Activated CD8-positive, alpha-beta memory T cell treated with anti-CD3 and anti-CD28 coated beads for 24 hours (primary cell): ENCODE data around the gene TM7SF3.

Experiments
- DNase-seq: peaks from one replicate; pipeline ENCODE4 v3.0.0-alpha.2; 2020

TM7SF3 gene

GRCh38 chr12:27014859-27015729, 910 bp upstream of the TM7SF3 start:
- DNase-seq = no peak

DNA sequence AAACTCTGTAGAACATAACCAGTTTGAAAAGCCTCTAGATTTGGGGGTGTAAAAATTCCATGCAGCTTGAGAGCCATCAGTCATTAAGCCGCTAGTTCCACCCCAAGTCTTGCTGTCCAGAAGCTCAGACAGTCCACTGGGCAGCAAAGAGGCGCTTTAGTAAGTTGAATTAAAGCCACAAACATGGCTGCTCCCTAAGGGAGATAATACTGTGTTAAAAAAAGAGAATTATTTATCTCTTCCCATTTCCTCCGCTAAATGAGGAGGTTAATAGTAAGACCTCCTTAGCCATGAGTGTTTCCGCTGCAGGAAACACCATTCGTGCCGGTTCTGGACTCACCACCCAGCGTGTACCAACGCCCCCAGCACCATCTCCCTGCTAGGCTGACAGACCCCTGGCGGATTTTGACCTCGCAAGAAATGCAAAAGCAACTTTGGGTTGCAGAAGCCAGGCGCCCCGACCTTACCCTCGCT, 536 bp downstream of the TM7SF3 start:
- no peak for DNase-seq

- DNase-seq = no peak
These were observed 1.3 kb downstream of the TM7SF3 start for GRCh38 chr12:27012982-27013255.

GRCh38 chr12:27012239-27012981, 1.8 kb downstream of the TM7SF3 start:
- no peak for DNase-seq

DNA sequence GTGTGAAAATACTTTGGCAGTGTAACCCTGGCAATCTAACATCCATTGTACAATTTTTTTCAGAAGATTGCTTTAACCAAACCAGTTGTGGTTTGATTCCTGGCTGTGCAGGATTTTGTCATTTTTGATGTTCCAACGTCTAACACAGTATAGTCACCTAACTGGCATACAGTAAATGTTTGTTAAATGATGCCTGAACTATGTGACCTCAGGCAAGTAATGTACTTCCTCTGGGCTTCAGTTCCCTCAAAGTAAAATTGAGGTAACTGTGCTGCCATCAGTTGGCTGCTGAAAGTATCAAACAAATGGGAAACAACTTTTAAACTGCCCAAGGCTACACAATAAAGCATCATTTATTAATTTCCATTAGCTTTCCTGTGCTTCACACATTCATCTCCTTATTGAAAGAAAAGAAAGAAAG, 4.3 kb downstream of the TM7SF3 start:
- no peak for DNase-seq

GRCh38 chr12:27008081-27008480, 6.1 kb downstream of the TM7SF3 start:
- DNase-seq = no peak

- no peak for DNase-seq
These were observed 7.3 kb downstream of the TM7SF3 start for GRCh38 chr12:27006797-27007467.

DNA sequence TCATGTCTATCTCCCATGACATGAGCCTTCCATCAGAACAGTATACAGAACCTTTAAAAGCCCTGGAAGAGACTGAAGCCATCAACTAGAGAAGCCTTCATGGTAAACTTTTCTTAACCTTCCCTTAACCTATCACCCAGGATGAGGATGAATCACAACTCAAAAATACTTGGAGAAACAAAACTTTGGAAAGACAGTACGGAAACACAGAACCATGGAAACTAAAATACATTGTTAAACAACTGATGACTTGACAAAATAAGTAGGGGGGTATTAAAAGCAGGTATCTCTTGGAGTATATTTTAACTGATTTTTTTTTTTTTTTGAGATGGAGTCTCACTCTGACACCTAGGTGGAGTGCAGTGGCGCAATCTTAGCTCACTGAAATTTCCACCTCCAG, 8.7 kb downstream of the TM7SF3 start:
- DNase-seq = no peak

GRCh38 chr12:27003421-27004381, 10.5 kb downstream of the TM7SF3 start:
- no peak for DNase-seq

GRCh38 chr12:27002141-27002540, 12.0 kb downstream of the TM7SF3 start:
- no peak for DNase-seq

GRCh38 chr12:27001663-27002062, 12.5 kb downstream of the TM7SF3 start:
- no peak for DNase-seq

DNA sequence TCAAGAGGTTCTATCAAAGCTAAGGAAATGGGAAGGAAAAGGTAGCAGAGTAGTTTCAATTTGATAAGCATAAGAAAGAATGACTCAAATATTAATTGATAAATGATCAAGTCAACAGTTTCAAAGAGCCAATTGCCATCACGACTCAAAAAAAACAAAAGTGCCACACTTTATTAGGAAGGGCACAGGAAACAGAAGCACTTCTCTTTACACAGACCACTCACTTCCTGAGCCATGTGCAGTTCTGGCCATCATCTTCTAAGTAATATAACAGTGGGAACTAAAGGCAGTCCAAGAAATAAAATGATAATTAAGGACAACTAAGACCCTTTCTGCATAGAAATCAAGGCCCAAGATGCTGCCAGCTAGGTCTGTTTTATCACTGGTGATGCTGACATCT, 13.2 kb downstream of the TM7SF3 start:
- DNase-seq = no peak

- no peak for DNase-seq
These were observed 17.2 kb downstream of the TM7SF3 start for GRCh38 chr12:26997003-26997402.

DNA sequence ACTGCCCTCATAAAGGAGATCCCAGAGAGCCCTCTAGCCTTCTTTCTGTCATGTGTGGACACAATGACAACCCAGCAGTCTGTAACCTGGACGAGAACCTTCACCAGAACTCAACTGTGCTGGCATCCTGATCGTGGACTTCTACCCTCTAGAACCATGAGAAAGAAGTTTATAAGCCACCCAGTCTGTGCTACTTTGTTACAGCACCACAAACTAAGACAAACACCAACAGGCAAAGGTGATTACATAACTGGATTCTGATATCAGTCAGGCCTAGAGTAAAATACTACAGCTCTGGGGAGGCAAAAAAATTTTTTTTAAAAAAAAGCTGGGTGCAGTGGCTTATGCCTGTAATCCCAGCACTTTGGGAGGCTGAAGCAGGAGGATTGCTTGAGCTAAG, 18.5 kb downstream of the TM7SF3 start:
- DNase-seq = no peak

GRCh38 chr12:26994109-26994508, 20.1 kb downstream of the TM7SF3 start:
- no peak for DNase-seq

- DNase-seq = no peak
These were observed 22.4 kb downstream of the TM7SF3 start for GRCh38 chr12:26991826-26992225.

DNA sequence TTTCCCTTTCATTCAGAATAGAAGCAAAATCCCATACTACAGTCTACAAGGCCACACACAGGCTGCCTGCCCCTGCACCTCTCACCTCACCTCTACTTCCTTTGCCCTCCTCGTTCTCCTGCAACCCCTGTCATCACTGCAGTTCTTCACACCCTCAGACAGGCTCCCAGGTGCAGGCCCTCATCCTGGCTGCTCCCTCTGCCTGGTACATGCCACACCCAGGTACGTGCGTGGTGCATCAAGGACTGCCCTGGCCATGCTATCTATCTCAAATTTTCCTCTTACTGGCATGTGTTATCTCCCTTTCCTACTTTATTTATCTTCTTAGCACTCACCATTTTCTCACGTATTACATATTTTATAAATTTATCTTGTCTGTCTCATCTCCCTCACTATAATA, 24.3 kb downstream of the TM7SF3 start:
- DNase-seq = no peak

DNA sequence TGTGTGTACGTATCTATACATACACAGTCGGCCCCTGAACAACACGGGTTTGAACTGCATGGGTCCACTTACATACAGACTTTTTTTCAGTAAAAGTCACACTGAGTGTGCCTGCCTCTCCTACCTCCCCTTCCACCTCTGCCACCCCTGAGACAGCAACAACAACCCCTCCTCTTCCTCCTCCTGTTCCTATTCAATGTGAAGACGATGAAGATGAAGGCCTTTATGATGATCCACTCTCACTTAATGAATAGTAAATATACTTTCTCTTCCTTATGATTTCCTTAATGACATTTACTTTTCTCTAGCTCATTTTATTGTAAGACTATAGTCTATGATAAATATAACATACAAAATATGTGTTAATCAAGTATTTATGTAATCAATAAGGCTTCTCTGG, 25.5 kb downstream of the TM7SF3 start:
- DNase-seq = no peak

- DNase-seq = no peak
These were observed 26.4 kb downstream of the TM7SF3 start for GRCh38 chr12:26987634-26988424.

DNA sequence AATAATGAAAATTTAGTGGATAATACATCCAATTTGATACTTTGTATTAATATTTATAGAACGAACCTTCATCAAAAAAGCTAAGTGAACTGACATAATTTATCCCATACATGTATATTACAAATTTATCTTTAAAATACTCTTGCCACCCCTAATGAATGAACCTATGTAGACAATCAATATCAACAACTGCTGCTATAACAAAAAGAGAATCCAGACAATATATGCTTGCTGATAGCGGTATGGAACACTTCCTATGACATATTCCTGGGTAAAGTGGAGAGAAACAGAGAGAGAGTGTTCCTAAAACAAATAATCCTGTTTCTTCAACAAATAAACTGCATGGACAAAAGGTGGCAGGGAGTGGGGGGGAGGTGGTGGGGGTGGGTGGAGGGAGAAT, 31.3 kb downstream of the TM7SF3 start:
- DNase-seq = no peak

DNA sequence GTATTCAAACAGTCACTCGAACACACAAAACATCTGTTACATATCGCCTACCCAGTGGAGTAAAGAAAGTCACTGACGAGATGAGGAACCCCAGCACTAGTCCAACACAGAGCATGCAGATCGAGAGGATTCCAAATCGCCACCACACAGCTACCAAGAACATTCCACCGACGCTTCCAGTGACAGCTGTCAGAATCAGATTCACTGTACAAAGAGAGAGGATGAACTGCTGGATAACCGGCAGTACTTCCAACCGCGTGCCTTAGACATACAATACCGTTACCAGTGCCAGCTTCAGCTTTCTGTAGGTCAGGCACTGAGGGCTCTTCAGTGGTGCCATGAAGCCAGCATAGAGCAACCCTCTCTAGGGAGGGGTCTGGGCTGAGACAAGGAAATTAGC, 34.5 kb downstream of the TM7SF3 start:
- no peak for DNase-seq

DNA sequence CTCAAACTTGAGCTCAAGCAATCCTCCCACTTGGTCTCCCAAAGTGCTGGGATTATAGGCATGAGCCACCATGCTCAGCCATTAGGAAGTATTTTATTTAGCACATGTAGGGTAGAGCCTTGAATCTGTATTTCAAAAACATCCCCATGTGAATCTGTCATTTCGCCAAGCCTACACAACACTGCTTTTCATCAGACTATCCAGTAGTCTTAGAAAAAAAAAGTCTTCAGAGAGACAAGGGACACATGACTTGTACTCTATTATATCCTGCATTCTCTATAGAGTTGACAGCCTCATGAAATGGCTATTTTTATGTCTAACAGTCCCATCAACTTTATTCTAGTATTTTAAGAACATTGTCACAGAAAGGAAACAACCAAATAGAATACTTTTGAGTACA, 35.4 kb downstream of the TM7SF3 start:
- DNase-seq = no peak
